Stimulated activated CD8-positive, alpha-beta memory T cell treated with anti-CD3 and anti-CD28 coated beads, Interleukin-2, amount 100 ng/mL, for 48 hours (primary cell): Measurements from ENCODE around the gene PXN.

Source experiments
- DNase-seq, 2 donors: peaks; one replicate each; pipeline ENCODE4 v3.0.0-alpha.2; 2020; ENCODE audit warnings: low read depth in 2 of 2

Gene PXN

DNA sequence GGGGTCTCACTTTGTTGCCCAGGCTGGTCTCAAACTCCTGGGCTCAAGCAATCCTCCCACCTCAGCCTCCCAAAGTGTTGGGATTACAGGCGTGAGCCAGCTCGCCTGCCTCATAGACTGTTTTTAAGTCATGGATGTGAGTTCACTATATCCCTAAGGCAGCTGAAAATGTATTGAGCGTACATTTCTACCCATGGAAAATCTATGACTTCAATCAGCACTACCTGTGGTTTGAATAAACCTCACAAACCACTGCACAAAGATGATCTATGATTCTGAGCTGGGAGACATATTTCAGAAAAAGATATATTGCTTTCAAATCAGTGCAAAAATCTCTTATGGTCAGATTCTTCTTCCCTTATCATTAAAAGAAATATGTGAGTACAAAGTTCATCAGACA is 93.5 kb downstream of the PXN start:
- no peak for DNase-seq

GRCh38 chr12:120170631-120171030 is 94.9 kb downstream of the PXN start:
- no peak for DNase-seq

- DNase-seq: no peak
Measured at GRCh38 chr12:120169946-120170345, 95.6 kb downstream of the PXN start.

DNA sequence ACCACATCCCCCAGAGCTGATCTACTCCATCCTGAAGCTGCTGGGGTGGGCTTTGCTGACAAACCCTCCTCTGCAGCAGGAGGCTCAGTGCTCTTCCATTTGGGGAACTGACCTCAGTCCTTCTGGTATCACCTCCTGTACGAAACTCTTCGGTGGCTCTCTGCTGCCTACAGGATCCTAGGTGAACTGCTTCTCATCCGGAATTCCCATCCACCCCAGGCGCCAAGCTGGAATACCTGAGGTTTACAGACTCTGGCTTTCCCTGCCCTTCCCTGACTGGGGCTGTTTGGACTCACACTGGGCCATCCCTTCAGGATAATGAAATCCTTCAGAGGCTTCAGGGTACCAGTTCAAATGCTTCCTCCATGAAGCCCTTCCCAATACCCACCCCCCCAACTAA is 97.2 kb downstream of the PXN start:
- no peak for DNase-seq

GRCh38 chr12:120167529-120168095 is 97.9 kb downstream of the PXN start:
- no peak for DNase-seq

DNA sequence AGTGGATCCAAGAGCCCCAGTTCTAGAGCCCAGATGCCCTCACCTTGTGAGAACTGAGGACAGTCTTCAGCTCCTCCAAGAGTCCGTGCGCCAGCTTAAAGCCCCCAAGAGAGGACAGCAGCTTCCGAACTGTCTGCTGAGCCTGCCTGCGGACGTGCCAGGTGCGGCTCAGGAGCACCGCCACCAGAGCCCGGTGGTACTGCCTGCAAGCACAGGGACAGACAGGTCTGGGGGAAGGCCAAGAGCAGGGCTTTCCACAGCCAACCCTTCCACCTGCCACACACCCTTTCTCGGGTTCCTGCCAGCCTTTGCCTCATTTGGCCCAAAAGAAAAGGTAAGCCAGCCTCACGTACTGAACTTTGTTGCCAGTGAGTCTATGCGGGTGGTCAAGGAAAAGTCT is 101.2 kb downstream of the PXN start:
- no peak for DNase-seq

- no peak for DNase-seq
Measured at GRCh38 chr12:120162763-120163162, 102.8 kb downstream of the PXN start.

DNA sequence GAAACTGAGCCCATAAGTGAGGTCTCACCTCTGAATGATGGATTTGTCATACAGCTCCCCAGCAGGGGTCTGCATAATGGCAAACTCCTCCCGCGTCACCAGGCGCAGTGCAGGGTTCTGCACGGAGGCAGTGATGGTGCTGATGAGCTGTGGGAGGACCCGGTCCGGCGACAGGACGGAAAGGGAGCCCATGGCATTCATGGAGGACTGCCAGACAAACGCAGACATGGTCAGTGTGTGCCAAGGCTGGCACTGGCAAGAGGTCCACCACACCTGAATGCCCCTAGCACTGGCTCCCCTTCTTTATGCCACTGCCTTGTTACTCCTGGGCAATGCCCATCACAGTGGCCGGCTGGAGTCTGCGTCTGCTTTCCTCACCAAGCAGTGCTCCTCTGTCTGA is 103.7 kb downstream of the PXN start:
- no peak for DNase-seq
